Stimulated activated CD4-positive, alpha-beta T cell treated with anti-CD3 and anti-CD28 coated beads, TNF-alpha, amount 100 ng/mL, for 1 hour (primary cell): Measurements from ENCODE around the gene SVEP1.
"Not testable (repeated sequence)": the region's sequence is repeated elsewhere in the genome, so short reads cannot be mapped to it uniquely, and the experiment has no call there.

Source experiments
- DNase-seq, 3 donors: peaks; one replicate each; pipeline ENCODE4 v3.0.0-alpha.2; 2020; ENCODE audit warnings: low read depth in 3 of 3, low spot score in 1 of 3

SVEP1 gene

GRCh38 chr9:110371411-110372007 lies 208.0 kb downstream of the SVEP1 start:
- DNase-seq, result no peak

GRCh38 chr9:110370315-110370714 lies 209.2 kb downstream of the SVEP1 start:
- no peak for DNase-seq

GRCh38 chr9:110364451-110364850 lies 215.1 kb downstream of the SVEP1 start:
- DNase-seq, result no peak

GRCh38 chr9:110358992-110359391 lies 220.5 kb downstream of the SVEP1 start:
- not testable (repeated sequence) for DNase-seq

- no peak for DNase-seq
These were observed 222.0 kb downstream of the SVEP1 start for GRCh38 chr9:110357505-110357904.

- DNase-seq, result no peak
These were observed 222.7 kb downstream of the SVEP1 start for GRCh38 chr9:110356639-110357395.

- no peak for DNase-seq
These were observed 223.6 kb downstream of the SVEP1 start for GRCh38 chr9:110355911-110356310.

- DNase-seq, result no peak
These were observed 228.5 kb downstream of the SVEP1 start for GRCh38 chr9:110351009-110351467.

- DNase-seq, result no peak
These were observed 233.2 kb downstream of the SVEP1 start for GRCh38 chr9:110346325-110346724.

GRCh38 chr9:110344821-110345220 lies 234.7 kb downstream of the SVEP1 start:
- DNase-seq, result no peak

- no peak for DNase-seq
These were observed 236.0 kb downstream of the SVEP1 start for GRCh38 chr9:110343551-110343950.

GRCh38 chr9:110340306-110340705 lies 239.2 kb downstream of the SVEP1 start:
- DNase-seq, result no peak

- DNase-seq, result no peak
These were observed 241.4 kb downstream of the SVEP1 start for GRCh38 chr9:110338143-110338542.

GRCh38 chr9:110337727-110338126 lies 241.8 kb downstream of the SVEP1 start, which contains the start of gene TXNDC8:
Gene TXNDC8, minus strand, starts transcription at chr9:110337863.
- DNase-seq, result no peak

- DNase-seq, result no peak
These were observed 243.2 kb downstream of the SVEP1 start for GRCh38 chr9:110336363-110336762.

- DNase-seq, result no peak
These were observed 244.7 kb downstream of the SVEP1 start for GRCh38 chr9:110334871-110335270.

GRCh38 chr9:110334183-110334582 lies 245.4 kb downstream of the SVEP1 start:
- no peak for DNase-seq

- no peak for DNase-seq
These were observed 246.8 kb downstream of the SVEP1 start for GRCh38 chr9:110332766-110333165.

- no peak for DNase-seq
These were observed 248.9 kb downstream of the SVEP1 start for GRCh38 chr9:110330484-110331105.

GRCh38 chr9:110329639-110330230 lies 249.8 kb downstream of the SVEP1 start:
- DNase-seq, result no peak

GRCh38 chr9:110328763-110329162 lies 250.8 kb downstream of the SVEP1 start:
- no peak for DNase-seq

- no peak for DNase-seq
These were observed 251.8 kb downstream of the SVEP1 start for GRCh38 chr9:110327716-110328115.
